ENCODE results near the gene HDGF.

HDGF gene

GRCh38 chr1:156725683-156726280, 25.7 kb downstream of the HDGF start:
- peak; percentile 49 to 72 (median 67) for DNase-seq (ENCODE audit: low read depth in 3 of 3)

DNA sequence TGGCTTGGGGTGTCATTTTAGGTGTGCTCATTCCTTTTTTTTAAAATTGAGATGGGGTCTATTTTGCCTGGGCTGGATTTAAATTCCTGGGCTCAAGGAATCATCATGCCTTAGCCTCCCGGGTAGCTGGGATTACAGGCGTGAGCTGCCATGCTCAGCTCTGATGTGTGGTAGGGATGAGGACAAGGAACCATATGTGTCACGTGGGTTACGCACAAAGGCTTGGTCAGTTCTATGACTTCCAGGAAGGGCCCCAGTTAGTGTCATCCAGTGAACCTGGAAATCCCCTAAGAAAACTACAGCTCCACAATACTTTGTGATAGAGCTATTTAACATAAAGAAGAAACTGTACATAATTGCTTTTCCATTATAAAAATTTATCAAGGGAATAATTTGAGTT, 29.9 kb downstream of the HDGF start:
- DNase-seq (ENCODE audit: low read depth in 3 of 3), result no peak

DNA sequence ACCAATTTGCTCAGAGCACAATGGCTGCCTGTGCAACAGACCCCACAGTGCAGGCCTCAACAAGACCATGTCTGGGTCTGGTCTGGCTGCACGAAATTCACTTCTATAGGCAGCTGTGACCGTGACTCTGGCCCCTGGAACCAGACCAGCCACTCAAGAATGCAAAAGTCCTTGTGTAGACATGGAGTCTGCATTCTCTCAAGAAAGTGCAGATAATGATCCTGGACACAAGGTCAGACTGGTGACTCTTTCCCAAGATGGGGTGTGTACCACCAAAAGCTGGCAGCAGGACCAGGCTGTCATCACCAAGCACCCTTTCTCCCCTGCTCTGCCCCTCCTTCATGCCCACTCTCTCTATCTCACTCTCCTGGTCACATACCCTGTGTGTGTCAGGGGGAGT, 30.3 kb downstream of the HDGF start:
- no peak for DNase-seq (ENCODE audit: low read depth in 3 of 3)

DNA sequence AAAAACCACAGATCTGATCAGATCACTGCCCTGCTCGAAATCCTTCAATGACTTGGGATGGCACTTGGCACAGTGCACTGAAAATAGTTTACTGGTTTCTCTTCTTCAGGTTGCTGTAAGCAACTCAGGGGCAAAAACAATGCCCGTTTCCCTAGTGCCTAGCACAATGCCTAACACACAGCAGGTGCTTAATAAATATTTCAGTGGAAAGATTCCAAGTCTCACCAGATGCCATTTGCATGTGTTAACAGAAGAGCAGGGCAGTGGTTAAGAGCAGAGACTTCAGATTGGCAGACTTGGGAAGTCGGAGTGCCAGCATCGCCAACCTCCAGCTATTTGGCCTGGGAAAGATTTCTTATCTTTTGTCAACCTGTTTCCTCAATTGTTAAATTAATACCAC, 34.1 kb downstream of the HDGF start:
- no peak for DNase-seq (ENCODE audit: low read depth in 3 of 3)

GRCh38 chr1:156714830-156715229, 36.6 kb downstream of the HDGF start:
- DNase-seq (ENCODE audit: low read depth in 3 of 3), result no peak

DNA sequence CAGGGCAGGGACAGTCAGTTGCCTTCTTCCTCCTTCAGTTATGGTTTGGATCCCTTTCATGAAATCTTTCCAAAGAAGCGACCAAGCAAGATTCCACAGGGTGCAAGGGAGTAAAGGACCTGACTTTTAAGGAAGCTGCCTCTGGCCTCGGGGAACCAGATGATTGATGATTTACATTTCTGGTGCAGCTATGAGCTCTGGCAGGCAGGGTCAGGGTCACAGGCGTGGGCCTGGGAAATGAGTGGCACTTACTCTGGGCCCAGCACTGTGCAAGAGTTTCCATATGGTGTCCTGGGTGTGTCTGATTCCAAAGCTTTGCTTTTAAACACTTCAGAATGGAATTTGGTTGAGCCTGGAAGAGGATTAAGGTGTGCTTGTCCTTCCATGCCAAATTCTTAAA, 38.8 kb downstream of the HDGF start:
- no peak for DNase-seq (ENCODE audit: low read depth in 3 of 3)

- no peak for DNase-seq (ENCODE audit: low read depth in 3 of 3)
These were observed 40.3 kb downstream of the HDGF start for GRCh38 chr1:156711011-156711817.

DNA sequence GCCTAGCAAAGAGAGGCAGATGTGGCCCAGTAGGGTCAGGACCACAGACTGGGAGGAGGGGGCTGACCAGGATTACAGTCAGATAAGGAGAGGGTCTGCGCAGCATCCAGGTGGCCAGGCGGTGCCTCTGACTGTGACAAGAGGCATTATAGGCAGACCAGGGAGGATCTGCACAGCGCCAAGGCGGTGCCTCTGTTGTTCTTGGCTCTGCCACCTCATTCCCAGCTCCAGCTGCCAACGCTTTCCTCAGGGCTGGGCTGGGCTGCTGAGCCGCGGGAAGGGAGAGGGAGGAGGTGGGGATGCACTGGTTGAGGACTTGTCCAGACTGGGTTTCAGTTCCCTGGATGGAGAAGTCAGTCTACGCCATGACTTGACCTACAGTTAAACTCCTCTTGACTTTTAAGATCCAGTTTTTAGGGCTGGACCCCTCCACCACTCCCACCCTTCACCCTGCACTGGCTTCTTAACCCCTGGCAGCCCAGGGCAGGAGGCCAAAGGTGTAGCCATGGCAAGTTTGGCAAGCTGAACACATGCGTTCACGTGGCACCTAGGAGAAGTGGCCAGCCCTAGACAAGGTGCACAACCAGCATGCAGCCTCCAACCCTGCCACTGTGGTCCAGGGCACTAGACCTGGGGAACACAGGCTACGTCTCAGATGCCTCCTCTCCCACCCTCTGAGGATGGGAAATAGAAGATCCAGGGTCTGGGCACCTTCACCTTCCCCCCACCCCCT, 41.6 kb downstream of the HDGF start:
- no peak for DNase-seq (ENCODE audit: low read depth in 3 of 3)

DNA sequence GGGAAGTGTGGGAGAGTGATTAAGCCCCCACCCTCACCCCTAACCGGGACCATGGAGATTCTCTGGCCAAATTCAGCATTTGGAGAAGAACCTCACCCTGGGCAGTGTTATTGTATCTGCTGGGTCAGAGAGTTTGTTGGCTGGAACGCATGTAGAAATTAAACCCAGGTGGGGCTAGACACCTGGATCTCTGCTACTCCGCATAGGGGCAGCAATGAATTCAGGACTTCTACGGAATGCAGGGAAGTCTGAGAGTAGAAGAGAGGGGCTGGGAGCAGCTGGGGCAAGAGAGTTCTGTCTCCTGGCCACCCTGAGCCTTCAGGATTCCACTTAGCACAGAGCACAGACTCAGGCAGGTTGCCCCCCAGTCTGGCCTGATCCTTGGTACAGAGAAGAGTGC, 42.4 kb downstream of the HDGF start:
- no peak for DNase-seq (ENCODE audit: low read depth in 3 of 3)

- no peak for DNase-seq (ENCODE audit: low read depth in 3 of 3)
These were observed 43.2 kb downstream of the HDGF start for GRCh38 chr1:156708218-156708661.

- no peak for DNase-seq (ENCODE audit: low read depth in 3 of 3)
These were observed 43.9 kb downstream of the HDGF start for GRCh38 chr1:156707417-156708217.

- DNase-seq (ENCODE audit: low read depth in 3 of 3), result no peak
These were observed 44.6 kb downstream of the HDGF start for GRCh38 chr1:156706657-156707416.

GRCh38 chr1:156705918-156706656, 45.4 kb downstream of the HDGF start:
- peak; percentile 54 to 80 (median 56) for DNase-seq (ENCODE audit: low read depth in 3 of 3)

DNA sequence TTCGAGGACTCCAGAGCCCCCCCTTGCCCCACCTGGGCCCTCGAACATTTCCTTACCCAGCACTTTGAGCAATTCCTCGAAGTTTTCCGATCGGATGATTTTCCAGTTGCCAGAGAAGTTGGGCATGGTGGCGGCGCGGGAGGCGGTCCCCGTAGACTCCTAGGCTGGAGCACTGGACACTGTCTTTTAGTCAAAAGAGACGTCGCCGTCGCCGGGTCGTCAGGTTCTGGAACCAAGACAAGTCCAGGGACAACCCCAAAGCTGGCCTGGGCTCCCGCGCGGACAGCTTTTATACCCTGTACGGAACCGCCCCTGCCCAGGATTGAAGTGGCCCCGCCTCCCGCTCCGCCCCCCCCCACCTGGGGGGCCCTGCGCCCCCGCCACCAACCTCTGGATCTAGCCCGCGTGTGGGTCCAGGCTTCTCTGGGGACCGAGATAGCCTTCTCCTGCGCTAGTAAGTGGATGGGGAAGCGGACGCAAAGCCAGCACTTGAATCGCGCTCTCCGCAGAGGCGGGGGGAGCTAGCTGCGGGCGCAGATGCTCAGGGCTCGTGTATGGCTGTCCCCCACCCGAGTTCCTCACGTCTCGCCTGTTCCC, 46.1 kb downstream of the HDGF start, which contains the start of gene CRABP2:
Gene CRABP2 (minus strand): TSS at position 263 of the 597 bp plus-strand sequence. CDS start 137 bp downstream, at position 126.
- no peak for DNase-seq (ENCODE audit: low read depth in 3 of 3)

- peak in 1 of 3 donors; percentile 46 for DNase-seq (ENCODE audit: low read depth in 3 of 3)
These were observed 46.5 kb downstream of the HDGF start for GRCh38 chr1:156704930-156705320.

DNA sequence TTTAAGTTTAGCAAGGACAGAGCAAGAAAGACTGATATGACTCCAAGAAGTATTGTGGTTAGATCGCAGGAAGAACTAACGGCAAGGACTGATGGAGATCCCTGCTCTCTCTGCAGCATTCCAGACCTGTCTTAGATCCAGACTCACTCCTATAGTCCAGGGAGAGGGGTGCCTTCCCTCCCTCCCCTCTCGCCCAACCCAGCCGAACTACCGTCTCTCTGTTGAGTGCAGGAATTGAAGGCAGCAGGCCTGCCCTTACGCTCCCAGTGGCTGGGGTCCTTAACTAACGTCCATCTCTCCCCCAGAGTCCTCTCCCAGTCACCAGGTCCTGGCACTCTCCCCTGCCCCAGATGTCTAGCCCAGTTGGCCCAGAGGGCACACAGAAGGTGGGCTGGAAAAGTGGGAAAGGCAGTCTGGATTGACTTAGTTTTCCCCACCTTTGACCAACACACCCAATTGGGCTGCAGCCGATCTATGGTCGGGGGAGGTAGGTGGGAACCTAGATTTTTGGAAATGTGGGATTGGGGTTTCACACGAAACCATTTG, 47.2 kb downstream of the HDGF start:
- DNase-seq (ENCODE audit: low read depth in 3 of 3), result no peak

DNA sequence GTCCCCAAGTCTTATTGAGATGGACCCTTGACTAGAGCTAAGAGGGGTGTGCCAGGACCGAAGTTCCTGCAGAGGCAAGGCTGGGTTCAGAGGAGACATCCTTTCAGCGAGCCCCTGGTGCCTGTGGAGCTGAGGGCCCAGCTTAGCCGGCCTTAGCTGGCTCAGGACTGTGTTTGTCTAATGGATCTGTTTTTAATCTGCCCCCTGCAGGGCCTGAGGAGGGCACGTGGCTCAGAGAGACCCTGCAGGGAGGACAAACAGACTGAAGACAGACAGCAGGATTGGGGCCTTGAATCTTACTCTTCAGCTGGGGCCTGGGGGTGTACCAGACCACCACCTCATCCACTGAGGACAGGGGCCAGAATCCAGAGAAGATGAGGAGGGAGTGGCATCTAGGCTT, 47.7 kb downstream of the HDGF start:
- no peak for DNase-seq (ENCODE audit: low read depth in 3 of 3)

DNA sequence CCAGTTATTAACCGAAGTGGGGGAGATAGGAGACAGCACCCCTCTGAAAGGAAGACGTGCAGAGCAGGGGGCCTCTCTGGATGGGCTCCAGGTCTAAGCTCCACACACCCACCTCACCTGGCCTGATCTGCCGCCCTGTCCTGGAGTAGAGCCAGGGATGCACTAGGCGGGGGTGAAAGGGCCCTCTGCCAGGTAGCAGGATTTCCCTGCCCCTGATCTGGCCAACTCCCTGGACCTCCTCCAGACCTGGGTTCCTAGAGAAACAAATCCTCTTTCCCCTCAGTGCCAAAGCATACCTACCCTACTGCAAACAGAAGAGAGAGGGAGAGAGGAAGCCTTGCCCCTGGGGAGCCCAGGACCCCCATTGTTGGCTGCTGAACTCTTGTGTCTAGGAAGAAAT, 48.1 kb downstream of the HDGF start:
- DNase-seq (ENCODE audit: low read depth in 3 of 3), result no peak

- DNase-seq (ENCODE audit: low read depth in 3 of 3), result no peak
These were observed 50.5 kb downstream of the HDGF start for GRCh38 chr1:156700736-156701531.
